ENCODE data around the gene ASGR1.
A peak's percentile ranks its signal among the peaks of the same experiment; 100 is the strongest.

Gene ASGR1

DNA sequence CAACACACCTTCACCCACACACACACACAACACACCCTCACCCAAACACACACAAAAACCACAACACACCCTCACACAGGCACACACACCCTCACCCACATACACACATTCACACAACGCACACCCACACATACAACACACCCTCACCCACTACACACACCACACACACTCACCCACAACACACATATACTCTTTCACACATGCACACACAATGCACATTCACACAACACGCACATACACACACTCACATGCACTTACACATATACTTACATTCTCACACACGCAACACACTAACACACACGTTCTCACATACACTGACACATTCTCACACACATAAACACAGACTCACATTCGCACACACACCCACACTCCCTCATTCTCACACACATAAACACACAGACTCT lies 3.8 kb downstream of the ASGR1 start (continued):
- TF ChIP-seq, protein P1, sequence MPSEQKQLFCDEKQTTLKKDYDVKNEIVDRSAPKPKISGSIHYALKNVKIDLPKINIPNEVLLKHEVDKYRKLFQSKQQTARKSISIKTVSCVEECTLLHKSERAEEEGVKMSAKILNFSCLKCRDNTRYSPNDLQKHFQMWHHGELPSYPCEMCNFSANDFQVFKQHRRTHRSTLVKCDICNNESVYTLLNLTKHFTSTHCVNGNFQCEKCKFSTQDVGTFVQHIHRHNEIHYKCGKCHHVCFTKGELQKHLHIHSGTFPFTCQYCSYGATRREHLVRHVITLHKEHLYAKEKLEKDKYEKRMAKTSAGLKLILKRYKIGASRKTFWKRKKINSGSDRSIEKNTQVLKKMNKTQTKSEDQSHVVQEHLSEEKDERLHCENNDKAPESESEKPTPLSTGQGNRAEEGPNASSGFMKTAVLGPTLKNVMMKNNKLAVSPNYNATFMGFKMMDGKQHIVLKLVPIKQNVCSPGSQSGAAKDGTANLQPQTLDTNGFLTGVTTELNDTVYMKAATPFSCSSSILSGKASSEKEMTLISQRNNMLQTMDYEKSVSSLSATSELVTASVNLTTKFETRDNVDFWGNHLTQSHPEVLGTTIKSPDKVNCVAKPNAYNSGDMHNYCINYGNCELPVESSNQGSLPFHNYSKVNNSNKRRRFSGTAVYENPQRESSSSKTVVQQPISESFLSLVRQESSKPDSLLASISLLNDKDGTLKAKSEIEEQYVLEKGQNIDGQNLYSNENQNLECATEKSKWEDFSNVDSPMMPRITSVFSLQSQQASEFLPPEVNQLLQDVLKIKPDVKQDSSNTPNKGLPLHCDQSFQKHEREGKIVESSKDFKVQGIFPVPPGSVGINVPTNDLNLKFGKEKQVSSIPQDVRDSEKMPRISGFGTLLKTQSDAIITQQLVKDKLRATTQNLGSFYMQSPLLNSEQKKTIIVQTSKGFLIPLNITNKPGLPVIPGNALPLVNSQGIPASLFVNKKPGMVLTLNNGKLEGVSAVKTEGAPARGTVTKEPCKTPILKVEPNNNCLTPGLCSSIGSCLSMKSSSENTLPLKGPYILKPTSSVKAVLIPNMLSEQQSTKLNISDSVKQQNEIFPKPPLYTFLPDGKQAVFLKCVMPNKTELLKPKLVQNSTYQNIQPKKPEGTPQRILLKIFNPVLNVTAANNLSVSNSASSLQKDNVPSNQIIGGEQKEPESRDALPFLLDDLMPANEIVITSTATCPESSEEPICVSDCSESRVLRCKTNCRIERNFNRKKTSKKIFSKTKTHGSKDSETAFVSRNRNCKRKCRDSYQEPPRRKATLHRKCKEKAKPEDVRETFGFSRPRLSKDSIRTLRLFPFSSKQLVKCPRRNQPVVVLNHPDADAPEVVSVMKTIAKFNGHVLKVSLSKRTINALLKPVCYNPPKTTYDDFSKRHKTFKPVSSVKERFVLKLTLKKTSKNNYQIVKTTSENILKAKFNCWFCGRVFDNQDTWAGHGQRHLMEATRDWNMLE (tag by site-specific recombination; conservative IDR thresholded peaks at IDR 0.05; ENCODE audit: low read depth) = no peak
- TF ChIP-seq ZNF274 (IDR thresholded peaks at IDR 0.05; ENCODE audit: low read length) = no peak
- 0 out of 2 replicates have a peak, but pooled peaks have one; percentile 38 for TF ChIP-seq ZNF274 (tag by site-specific recombination; IDR thresholded peaks at IDR 0.05; ENCODE audit: borderline replicate concordance)
- no peak for TF ChIP-seq ZFP41 (tag by site-specific recombination; IDR thresholded peaks at IDR 0.05; ENCODE audit: borderline replicate concordance)
- TF ChIP-seq ZNF121 (tag by site-specific recombination; IDR thresholded peaks at IDR 0.05) = no peak
- TF ChIP-seq, protein P2, sequence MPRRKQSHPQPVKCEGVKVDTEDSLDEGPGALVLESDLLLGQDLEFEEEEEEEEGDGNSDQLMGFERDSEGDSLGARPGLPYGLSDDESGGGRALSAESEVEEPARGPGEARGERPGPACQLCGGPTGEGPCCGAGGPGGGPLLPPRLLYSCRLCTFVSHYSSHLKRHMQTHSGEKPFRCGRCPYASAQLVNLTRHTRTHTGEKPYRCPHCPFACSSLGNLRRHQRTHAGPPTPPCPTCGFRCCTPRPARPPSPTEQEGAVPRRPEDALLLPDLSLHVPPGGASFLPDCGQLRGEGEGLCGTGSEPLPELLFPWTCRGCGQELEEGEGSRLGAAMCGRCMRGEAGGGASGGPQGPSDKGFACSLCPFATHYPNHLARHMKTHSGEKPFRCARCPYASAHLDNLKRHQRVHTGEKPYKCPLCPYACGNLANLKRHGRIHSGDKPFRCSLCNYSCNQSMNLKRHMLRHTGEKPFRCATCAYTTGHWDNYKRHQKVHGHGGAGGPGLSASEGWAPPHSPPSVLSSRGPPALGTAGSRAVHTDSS (tag by site-specific recombination; IDR thresholded peaks at IDR 0.05) = no peak
- TF ChIP-seq, protein P3, sequence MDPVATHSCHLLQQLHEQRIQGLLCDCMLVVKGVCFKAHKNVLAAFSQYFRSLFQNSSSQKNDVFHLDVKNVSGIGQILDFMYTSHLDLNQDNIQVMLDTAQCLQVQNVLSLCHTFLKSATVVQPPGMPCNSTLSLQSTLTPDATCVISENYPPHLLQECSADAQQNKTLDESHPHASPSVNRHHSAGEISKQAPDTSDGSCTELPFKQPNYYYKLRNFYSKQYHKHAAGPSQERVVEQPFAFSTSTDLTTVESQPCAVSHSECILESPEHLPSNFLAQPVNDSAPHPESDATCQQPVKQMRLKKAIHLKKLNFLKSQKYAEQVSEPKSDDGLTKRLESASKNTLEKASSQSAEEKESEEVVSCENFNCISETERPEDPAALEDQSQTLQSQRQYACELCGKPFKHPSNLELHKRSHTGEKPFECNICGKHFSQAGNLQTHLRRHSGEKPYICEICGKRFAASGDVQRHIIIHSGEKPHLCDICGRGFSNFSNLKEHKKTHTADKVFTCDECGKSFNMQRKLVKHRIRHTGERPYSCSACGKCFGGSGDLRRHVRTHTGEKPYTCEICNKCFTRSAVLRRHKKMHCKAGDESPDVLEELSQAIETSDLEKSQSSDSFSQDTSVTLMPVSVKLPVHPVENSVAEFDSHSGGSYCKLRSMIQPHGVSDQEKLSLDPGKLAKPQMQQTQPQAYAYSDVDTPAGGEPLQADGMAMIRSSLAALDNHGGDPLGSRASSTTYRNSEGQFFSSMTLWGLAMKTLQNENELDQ (tag by site-specific recombination; IDR thresholded peaks at IDR 0.05; ENCODE audit: low read depth) = no peak
- TF ChIP-seq, protein P4, sequence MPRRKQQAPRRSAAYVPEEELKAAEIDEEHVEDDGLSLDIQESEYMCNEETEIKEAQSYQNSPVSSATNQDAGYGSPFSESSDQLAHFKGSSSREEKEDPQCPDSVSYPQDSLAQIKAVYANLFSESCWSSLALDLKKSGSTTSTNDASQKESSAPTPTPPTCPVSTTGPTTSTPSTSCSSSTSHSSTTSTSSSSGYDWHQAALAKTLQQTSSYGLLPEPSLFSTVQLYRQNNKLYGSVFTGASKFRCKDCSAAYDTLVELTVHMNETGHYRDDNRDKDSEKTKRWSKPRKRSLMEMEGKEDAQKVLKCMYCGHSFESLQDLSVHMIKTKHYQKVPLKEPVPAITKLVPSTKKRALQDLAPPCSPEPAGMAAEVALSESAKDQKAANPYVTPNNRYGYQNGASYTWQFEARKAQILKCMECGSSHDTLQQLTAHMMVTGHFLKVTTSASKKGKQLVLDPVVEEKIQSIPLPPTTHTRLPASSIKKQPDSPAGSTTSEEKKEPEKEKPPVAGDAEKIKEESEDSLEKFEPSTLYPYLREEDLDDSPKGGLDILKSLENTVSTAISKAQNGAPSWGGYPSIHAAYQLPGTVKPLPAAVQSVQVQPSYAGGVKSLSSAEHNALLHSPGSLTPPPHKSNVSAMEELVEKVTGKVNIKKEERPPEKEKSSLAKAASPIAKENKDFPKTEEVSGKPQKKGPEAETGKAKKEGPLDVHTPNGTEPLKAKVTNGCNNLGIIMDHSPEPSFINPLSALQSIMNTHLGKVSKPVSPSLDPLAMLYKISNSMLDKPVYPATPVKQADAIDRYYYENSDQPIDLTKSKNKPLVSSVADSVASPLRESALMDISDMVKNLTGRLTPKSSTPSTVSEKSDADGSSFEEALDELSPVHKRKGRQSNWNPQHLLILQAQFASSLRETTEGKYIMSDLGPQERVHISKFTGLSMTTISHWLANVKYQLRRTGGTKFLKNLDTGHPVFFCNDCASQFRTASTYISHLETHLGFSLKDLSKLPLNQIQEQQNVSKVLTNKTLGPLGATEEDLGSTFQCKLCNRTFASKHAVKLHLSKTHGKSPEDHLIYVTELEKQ (tag by site-specific recombination; IDR thresholded peaks at IDR 0.05; ENCODE audit: borderline replicate concordance) = no peak
- TF ChIP-seq ZNF707 (tag by site-specific recombination; IDR thresholded peaks at IDR 0.05) = 0 out of 2 replicates have a peak, but pooled peaks have one; percentile 38
- TF ChIP-seq ZNF266 (tag by site-specific recombination; IDR thresholded peaks at IDR 0.05; ENCODE audit: low read depth) = 0 out of 2 replicates have a peak, but pooled peaks have one; percentile 3
- TF ChIP-seq ZNF211 (tag by site-specific recombination; IDR thresholded peaks at IDR 0.05; ENCODE audit: low read depth) = no peak
- TF ChIP-seq ZNF146 (tag by site-specific recombination; IDR thresholded peaks at IDR 0.05) = no peak
- no peak; the same call in 1 of the 2 replicates for TF ChIP-seq ZNF776 (tag by site-specific recombination; IDR thresholded peaks at IDR 0.05; ENCODE audit: borderline replicate concordance)
- TF ChIP-seq ZBTB1 (tag by site-specific recombination; IDR thresholded peaks at IDR 0.05) = no peak
- no peak for TF ChIP-seq ZNF837 (tag by site-specific recombination; IDR thresholded peaks at IDR 0.05)
- TF ChIP-seq ZBTB21 (tag by site-specific recombination; IDR thresholded peaks at IDR 0.05) = no peak
- TF ChIP-seq, protein P5, sequence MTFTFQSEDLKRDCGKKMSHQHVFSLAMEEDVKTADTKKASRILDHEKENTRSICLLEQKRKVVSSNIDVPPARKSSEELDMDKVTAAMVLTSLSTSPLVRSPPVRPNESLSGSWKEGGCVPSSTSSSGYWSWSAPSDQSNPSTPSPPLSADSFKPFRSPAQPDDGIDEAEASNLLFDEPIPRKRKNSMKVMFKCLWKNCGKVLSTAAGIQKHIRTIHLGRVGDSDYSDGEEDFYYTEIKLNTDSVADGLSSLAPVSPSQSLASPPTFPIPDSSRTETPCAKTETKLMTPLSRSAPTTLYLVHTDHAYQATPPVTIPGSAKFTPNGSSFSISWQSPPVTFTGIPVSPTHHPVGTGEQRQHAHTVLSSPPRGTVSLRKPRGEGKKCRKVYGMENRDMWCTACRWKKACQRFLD (tag by site-specific recombination; IDR thresholded peaks at IDR 0.05) = peak; percentile 2; the same call in 1 of the 2 replicates
- peak; percentile 85 for TF ChIP-seq ZFHX2 (tag by site-specific recombination; conservative IDR thresholded peaks at IDR 0.05)
- TF ChIP-seq, protein P6, sequence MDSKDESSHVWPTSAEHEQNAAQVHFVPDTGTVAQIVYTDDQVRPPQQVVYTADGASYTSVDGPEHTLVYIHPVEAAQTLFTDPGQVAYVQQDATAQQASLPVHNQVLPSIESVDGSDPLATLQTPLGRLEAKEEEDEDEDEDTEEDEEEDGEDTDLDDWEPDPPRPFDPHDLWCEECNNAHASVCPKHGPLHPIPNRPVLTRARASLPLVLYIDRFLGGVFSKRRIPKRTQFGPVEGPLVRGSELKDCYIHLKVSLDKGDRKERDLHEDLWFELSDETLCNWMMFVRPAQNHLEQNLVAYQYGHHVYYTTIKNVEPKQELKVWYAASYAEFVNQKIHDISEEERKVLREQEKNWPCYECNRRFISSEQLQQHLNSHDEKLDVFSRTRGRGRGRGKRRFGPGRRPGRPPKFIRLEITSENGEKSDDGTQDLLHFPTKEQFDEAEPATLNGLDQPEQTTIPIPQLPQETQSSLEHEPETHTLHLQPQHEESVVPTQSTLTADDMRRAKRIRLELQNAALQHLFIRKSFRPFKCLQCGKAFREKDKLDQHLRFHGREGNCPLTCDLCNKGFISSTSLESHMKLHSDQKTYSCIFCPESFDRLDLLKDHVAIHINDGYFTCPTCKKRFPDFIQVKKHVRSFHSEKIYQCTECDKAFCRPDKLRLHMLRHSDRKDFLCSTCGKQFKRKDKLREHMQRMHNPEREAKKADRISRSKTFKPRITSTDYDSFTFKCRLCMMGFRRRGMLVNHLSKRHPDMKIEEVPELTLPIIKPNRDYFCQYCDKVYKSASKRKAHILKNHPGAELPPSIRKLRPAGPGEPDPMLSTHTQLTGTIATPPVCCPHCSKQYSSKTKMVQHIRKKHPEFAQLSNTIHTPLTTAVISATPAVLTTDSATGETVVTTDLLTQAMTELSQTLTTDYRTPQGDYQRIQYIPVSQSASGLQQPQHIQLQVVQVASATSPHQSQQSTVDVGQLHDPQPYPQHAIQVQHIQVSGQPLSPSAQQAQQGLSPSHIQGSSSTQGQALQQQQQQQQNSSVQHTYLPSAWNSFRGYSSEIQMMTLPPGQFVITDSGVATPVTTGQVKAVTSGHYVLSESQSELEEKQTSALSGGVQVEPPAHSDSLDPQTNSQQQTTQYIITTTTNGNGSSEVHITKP (tag by site-specific recombination; IDR thresholded peaks at IDR 0.05) = no peak
- TF ChIP-seq MYNN (tag by site-specific recombination; IDR thresholded peaks at IDR 0.05; ENCODE audit: borderline replicate concordance) = no peak; the same call in 1 of the 2 replicates
- 0 out of 2 replicates have a peak, but pooled peaks have one; percentile 41 for TF ChIP-seq EGR2 (tag by site-specific recombination; IDR thresholded peaks at IDR 0.05; ENCODE audit: low read depth)
- TF ChIP-seq ZFP69B (tag by site-specific recombination; IDR thresholded peaks at IDR 0.05) = no peak

Measured in HEK293 (cell line).